C1 segment of cervical spinal cord (tissue), 14 donors: ENCODE data around the gene SHISA8.

Source experiments
- DNase-seq, 14 donors: peaks; one replicate each; lab custom pipeline; 2025; lab: John Stamatoyannopoulos, UW

Gene SHISA8

DNA sequence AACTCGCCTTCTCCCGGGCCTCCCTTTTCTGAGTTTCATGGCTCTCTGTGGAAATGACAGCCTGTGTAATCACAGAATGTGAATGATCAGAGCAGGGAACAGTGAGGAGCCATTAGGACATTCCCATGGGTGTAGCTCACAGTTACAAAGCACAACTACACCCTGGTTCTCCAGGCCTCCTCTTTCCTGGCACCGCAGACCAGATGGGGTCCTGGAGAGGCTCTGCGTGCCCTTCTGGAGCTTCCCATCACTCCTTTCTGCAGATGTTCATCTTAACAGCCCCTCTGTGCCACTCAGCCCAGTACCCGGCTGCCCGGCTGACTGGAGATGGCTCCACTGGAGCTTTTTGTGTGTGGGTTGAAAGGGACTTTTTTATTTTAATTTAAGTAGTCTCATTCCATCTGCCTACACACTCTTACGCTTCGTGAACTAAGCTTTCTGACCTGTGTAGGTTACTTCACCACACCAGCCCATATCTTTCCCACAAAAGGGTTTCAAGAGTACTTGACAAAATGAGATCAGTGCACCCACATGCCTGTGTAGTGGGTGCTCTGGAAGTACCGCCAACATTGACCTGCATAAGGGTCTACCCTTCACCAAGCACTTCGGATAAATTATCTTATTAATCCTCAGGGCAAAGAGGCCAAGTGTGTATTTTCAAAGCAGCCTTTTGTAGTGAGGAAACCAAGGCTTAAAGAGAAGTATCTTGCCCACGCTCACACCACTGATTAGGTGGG lies 52.2 kb downstream of the SHISA8 start:
- no peak for DNase-seq

DNA sequence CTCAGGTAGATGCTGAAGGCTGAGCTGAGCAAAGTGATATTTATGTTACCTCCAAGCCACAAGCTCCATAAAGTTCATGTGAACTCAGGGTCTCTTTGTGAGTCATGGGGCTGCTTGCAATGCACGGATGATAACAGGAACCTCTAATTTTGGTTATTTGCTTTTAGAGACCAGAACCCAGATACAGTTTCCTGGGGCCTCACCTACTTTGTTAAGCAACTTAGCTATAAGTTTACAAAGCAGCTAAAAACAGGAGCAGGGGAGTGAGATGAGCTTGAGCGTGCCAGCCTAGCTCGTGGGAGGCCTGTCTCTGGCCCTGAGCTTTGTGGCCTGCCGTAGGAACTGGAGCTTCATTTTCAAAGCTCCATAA lies 52.7 kb downstream of the SHISA8 start:
- no peak for DNase-seq
